GM20431 (cell line): ENCODE data around the gene GNPAT.
"Not testable (repeated sequence)": the region's sequence is repeated elsewhere in the genome, so short reads cannot be mapped to it uniquely, and the experiment has no call there.

Experiments
- in situ Hi-C: fragments of 300-500 bp; cut with MseI, MboI; formaldehyde crosslinking; loops from one replicate; pipeline ENCODE4 v1.15.0; 2020; ENCODE audit warnings: low sequenced_read_pairs; ENCODE audit not compliant: unreplicated experiment

GNPAT gene

DNA sequence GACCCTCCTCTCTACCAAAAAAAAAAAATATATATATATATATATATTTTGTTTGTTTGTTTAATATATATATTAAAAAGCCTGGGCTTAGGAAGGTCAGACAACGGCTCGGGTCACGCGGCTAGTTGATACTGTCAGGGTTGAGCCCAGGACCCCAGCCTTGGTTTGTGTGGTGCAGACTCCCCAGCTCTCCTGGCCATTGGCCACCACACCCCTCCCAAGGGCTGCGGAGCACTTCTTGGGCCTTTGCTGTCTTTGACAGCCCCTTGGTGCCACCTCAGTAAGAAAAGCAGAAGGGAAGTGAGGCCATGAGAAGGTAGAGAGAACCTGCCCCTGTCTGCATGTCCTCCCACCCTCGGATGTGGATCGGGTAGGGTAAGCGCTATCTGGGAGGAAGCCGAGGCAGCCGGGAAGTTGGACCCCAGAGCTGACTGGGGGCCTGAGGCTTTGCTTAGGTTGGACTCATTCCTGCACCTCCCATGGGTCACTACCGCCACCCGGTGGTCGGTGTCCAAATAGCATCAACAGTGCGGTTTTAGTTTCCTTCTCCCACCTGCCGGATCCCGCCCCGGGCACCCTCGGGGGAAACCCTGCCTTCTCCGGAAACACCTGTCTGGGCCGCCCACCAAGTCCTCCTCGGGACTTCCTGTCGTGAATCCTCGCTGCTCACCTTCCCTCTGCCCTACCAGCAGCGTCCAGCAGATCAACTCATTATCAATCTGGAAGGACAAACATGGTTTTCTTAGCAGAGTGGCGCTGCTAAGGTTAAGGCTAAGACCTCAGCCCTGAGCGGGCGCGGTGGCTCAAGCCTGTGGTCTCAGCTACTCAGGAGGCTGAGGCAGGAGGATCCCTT, 29.8 kb upstream of the GNPAT start:
- in situ Hi-C loops: no loop called here

DNA sequence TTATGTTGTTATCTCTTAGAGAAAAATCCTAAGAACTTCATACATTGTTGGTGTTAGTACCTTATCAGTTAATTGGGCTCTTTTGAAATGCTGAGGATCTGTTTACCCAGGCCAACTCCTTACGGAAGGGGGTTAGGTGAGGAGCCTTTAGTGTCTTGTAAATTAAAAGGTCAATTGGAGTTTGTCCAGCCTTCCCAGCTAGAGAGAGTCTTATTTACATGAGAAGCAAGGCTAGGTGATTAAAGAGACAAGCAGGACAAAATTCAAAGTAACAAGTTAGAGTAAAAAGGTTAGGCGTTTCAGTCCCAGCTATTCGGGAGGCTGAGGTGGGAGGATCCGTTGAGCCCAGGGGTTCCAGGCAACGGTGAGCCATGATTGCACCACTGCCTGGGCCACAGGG, 28.7 kb upstream of the GNPAT start:
- in situ Hi-C loops: not testable (repeated sequence)

DNA sequence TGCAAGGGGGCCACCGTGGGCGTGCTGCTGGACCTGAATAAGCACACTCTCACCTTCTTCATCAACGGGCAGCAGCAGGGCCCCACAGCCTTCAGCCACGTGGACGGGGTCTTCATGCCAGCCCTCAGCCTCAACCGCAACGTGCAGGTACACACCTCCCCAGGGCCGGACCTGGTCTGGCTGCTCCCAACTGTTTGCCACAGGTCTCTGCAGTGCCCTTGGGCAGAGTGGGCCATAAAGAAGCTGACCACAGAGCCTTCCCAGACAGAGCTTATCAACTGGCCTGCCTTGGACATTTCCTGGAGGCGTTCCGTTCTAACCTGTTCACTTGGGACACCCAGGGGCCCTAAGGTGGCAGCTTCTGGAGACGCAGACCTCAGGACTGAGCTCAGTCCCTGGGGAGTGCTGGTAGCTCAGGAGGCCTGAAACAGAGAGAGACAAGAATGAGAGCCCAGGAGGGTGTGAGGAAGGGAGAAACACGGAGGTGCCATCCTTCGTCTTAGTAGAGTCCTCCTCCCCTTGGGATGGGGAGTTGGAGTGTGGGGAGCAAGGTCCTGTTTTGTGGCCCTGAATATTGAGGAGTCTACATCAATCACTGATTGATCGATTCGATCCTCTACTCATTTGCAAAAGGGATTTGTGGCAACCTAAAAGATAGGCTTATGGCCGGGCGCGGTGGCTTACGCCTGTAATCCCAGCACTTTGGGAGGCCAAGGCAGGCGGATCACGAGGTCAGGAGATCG, 27.0 kb upstream of the GNPAT start:
- in situ Hi-C loops: no loop called here

DNA sequence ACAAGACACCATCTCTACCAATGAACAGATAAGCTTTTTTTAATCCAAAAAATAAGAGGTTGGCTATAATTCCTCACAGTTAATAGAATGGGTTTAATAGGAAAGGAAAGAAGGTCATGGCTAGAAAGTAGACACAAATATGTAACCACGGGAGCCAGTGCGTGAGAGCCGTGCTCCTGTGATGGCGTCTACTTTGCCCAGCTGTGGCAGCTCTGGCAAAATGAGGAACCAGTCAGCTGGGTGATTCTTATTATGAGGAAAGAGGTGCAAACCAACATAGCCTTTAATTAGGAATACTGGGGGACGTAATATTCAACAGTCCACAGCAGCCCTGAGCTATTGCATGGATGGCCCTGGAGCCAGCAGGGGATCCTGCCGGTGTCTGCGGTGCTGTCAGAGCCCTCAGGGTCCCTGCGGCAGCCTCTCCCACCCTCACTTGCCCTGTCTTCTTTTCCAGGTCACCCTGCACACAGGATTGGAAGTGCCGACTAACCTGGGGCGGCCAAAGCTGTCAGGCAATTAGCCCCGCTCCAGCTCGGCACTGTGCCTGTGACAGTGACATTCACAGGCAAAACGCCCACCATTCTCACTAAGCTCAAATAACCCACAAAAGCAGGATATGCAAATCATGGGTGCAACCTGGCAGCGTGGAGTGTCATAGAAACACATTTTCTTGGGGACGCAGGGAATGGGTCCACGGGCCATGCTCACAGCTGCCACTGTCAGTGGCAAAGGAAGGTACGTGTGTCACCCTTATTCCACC, 25.9 kb upstream of the GNPAT start:
- in situ Hi-C loops: no loop called here

DNA sequence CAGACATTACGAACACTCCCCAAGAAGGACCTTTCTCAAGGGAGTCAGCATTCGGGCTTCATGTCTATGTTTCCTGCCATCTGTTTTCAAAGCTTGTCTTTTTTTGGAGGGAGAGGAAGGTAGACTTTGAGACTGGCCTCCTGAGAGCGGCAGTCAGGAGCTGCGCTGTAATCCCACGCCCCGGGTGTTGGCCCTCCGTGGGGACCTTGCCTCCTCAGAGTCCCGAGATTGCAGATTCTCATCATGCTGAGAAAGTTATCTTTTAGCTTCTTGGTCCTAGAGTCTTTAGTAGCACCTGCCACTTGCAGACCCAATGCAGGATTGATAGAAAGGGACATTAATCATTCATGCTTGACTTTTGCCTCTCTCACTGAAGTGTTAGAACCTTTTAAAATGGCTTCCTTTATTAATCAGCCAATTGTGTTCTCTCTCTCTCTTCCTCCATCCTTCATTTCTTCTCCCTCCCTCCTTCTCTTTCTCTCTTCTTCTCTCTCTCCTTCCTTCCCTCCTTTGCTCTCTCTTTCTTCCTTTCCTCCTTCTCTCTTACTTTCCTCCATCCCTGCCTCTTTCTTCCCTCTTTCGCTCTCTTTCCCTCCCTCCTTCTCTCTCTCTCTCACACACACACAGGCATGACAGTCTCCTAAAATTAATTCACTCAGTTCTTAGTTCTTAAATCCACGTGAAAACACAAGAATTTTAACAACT, 25.2 kb upstream of the GNPAT start:
- in situ Hi-C loops: no loop called here

DNA sequence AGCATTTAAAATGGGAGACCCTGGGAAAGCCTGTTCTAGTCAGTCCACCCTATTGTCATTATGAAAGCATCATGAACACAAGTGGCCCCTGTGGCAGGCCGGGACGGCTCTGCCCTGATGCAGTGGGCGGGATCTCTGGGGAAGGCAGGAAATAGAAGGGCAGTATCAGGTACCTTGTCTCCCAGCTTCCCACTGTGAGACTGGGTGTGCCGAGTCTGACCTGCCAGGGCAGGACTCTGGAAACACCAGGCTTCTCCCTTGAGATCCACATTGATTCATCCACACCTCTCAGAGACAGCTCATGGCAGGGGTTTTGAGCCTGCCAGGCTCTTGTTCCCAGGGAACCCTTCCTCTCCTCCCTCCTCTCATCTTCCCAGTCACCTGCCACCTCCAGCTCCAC, 24.5 kb upstream of the GNPAT start:
- in situ Hi-C loops: no loop called here

DNA sequence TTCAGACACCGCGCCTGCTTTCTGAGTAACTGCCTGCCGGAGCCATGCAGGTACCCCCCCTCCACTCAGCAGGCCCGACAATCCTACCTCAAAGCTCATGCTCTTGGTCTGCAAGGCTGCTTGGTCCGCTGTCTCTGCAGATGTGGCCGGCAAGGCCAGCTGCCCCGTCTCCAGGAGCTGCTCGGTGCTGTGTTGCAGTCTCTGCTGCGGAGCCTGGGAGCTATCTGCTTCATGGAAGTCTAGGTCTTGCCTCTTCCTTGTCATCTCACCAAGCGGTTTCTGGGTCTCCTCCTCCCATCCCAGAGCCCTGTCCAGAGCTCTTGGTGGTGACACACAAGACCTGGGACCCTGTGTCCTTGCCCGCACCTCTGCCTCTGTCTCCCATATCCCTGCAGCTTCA, 24.0 kb upstream of the GNPAT start:
- in situ Hi-C loops: no loop called here

DNA sequence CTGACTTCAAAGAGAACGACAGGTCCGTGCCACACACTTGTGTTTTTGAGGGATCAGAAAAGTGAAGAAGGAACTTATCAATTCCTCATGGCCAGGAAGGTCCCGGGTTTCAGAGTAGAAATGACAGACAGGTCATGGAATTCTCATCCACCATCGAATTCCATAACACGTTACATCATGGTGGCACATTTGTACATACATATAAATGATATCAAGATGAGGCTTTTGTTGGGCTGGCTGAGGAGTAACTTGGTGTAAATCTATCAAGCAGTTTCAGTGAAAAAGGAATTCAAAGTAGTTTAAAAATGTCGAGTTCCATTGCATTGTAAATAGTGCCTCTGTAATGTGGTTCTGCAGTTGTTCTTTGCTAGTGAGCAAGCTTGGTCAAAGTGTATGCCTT, 22.9 kb upstream of the GNPAT start:
- in situ Hi-C loops: no loop called here

DNA sequence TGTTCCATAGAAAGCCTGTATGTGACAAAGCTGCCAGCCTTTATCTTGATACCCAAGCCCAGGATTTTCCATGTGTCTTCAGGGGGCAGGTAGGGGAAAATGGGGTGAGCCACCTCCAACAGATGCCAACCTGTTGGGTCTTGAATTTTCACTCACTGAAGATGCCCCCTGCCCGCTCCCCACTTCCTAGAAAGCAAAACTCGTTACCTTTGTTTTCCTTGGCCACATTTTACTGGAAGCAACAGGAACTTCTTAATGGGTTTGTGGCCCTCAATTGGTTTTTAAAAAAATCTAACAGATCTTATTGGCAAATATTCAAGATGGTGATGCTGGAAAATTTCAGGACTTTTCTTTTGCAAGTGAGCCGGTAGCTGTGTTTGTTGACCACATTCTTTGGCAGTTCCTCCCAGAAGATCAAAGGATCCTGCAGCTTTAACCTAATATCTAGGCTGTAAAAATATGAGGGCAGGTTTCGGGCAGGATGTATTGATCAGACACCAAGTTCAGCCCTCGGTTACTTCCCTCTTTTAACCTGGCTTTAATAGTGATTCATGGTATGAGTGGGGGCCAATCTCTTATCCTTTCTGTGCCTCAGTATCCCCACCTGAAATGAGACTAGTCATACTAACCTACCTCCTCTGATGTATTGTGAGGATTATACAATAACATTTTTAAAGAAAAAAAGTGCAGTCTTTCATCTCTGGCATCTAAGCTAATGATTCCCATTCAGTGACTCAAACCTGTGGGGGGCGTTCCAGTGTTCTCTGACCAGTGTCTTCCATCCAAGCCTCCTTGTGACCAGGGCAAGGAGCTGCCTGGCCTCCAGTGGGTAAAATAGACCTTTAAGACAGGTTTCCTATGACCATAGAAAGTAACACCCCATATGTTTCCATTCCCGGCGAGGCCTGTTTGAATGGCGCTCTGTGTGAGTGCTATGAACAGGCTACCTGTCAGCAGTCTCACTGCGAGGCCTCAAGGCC, 21.3 kb upstream of the GNPAT start:
- in situ Hi-C loops: no loop called here

DNA sequence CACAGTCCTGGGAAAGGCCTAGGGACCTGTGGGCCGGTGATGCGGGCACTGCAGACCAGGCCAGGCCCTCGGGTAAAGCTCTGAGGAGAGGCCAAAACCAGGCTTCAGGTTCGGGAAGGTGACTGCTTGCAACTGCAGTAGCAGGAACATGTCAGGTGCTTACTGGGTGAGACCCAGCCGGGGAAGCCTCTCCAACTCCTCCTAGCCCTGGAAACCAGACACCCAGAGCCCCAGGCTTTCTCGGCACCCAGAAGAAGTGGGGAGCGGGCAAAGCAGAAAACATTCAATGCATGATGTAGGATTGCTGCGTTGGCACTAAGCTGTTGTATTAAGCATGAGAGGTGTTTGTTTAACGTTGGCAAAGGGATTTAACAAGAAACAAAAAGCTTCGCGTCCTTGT, 20.2 kb upstream of the GNPAT start:
- in situ Hi-C loops: no loop called here

DNA sequence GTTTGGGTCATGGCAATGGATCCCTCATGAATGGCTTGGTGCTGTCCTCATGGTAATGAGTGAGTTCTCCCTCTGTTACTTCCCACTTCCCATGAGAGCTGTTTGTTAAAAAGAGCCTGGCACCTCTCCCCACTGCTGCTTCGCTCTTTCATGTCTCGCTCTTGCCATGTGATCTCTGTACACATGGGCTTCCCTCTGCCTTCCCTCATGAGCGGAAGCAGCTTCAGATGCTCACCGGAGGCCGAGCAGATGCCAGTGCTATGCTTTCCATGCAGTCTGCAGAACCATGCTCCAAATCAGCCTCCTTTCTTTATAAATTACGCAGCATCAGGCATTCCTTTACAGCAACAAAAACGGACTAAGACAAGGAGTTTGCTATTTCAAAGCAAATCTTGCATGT, 14.9 kb upstream of the GNPAT start:
- in situ Hi-C loops: no loop called here

DNA sequence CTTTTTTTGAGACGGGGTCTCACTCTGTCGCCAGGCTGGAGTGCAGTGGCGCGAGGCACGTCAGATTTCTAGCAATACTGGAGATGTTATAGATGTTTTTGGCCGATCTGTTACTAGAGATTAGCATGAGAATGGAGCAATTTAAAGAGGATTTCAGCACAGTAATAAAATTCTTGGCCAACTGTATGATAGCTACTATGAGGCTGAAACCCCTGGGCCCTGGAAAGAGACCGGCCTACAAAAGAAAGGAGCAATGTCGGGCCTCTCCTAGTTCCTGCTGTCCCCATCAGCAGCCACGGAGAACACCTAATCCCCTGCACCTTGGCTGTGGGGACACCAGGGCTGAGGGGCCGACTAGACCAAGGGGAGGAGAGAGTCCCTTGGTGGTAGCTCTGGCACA, 9.5 kb upstream of the GNPAT start:
- in situ Hi-C loops: no loop called here

DNA sequence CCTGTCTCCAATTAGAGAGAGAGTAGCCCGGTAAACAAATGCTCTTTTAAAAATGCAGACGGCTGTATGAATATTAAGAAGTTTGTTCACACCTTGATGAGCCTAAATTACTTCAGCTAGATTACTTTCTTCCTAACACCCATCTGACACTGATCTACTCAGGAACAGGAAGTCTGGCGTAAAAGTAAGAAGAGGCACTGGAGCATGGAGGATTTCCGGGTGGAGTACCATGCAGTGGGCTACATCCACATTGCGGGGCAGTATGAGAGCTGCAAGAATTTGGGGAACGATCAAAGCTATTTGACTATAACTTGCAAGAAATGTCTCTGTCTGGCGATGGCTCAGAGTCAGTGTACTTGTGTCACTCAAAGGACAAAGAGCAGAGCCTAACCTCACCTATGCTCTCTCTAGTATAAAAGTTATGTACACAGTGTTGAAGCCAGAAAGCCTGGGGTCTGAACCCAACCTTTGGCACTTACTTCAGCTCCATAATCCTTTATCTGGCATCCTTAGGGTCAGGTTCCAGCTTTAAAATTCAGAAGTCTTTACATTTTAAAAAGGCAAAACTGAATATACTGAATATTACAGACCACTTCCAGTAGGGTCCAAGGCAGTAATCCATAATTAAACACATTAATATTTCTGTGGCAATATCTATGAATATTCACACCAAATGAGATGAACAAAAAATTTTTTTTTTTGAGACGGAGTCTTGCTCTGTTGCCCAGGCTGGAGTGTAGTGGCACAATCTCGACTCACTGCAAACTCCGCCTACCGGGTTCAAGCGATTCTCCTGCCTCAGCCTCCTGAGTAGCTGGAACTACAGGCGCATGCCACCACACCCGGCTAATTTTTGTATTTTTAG, 7.9 kb upstream of the GNPAT start:
- in situ Hi-C loops: no loop called here

DNA sequence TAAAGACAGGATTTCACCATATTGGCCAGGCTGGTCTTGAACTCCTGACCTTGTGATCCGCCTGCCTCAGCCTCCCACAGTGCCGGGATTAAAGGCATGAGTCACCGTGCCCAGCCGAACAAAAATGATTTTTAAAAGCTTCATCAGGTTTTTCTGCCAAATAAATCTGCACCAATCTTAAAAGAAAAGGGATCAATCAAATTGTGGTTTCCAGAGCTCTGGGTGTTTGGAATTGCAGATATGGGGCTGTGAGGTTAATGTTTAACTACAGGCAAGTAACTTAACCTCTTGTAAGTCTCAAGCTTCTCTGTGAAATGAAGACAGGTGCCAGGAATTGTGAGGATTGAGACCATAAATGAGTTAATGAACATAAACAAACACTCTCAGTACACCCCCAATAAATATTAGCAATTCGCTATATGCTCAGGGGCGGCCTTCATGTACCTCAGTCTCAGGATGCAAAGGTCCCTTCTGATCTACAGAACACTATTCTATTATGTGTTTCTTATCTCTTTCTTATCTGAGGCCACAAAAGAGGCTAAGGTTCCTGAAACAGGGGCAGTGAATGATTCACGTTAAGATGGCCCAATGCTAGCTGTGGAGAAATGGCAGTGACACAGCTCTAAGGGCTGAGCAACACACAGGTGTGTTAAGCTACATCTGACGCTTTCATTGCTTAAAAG, 7.1 kb upstream of the GNPAT start:
- in situ Hi-C loops: no loop called here

DNA sequence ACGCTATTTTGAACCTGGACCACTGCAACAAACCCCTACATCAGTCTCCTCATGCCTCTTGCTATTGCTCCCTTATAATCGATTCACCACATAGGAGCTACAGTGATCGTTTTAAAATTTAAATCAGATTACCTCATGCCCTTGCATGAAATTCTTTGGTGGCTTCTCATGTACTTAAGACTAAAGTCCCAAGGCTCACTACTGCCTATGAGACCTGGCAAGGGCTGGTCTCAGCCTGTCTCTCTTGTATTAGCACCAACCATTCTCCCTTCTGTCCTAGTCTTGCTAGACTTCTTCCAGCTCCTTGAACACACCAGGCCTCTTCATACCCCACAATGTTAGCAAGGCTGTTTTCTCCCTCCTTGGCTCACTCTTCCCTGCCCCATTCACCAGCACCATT, 6.5 kb upstream of the GNPAT start:
- in situ Hi-C loops: no loop called here

DNA sequence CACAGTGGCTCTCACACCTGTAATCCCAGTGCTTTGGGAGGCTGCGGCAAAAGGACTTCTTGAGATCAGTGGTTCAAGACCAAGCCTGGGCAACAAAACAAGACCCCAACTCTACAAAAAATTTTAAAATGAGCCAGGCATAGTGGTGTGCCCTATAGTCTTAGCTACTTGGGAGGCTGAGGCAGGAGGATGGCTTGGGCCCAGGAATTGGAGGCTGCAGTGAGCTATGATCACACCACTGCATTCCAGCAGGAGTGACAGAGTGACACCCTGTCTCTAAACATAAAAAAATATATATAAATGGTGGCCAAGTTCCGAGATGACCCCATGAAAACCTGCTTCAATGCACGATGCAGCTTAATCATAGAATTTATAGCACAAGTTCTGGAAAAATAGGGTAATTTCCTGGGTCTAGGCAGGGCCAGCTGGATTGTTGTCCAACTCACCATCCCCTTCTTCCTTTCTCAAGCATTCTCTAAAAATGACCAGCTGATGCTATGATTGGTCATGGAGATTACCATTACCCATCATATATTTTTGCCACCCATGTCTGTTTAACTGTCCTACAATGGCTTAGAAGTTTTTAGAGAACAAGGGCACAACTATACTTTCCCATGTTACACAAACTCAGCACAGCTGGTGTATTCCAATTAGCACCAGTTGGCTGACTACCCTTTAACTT, 5.3 kb upstream of the GNPAT start:
- in situ Hi-C loops: no loop called here

DNA sequence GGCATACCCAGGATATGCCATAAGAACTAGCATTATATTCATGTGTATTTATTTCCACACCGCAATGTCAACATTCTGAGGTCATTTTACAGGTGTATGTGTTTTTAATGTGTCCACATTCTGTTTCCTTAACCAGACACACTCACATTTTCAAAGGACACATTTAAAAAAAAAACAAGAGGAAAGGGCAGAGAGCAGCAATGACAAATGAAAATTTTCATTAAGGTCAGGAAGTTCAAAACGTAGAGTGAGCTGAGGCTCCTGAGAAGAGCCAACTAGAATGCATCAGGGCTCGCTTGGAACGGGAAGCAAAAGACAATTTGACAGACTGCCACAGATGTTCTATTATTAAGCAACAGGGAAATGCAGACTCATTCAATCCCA, 4.8 kb upstream of the GNPAT start:
- in situ Hi-C loops: no loop called here
